EL (cell line): Measurements from ENCODE around the gene TTLL7.

Experiments
- DNase-seq: peaks from one replicate; pipeline ENCODE4 v3.0.0-alpha.2; 2016

Gene TTLL7

GRCh38 chr1:83860490-83861221 is 138.3 kb downstream of the TTLL7 start:
- DNase-seq: peak; percentile 4

GRCh38 chr1:83857716-83858115 is 141.2 kb downstream of the TTLL7 start:
- no peak for DNase-seq

- DNase-seq: peak; percentile 23
Observed at GRCh38 chr1:83857103-83857502, 141.8 kb downstream of the TTLL7 start.

GRCh38 chr1:83856381-83856780 is 142.6 kb downstream of the TTLL7 start:
- no peak for DNase-seq

- DNase-seq: no peak
Observed at GRCh38 chr1:83854456-83854855, 144.5 kb downstream of the TTLL7 start.

GRCh38 chr1:83850834-83851233 is 148.1 kb downstream of the TTLL7 start:
- no peak for DNase-seq

- DNase-seq: no peak
Observed at GRCh38 chr1:83849191-83850061, 149.5 kb downstream of the TTLL7 start.

- no peak for DNase-seq
Observed at GRCh38 chr1:83846138-83846537, 152.8 kb downstream of the TTLL7 start.

GRCh38 chr1:83845437-83846071 is 153.4 kb downstream of the TTLL7 start:
- DNase-seq: no peak

- DNase-seq: no peak
Observed at GRCh38 chr1:83844546-83844945, 154.4 kb downstream of the TTLL7 start.

- no peak for DNase-seq
Observed at GRCh38 chr1:83839566-83840173, 159.3 kb downstream of the TTLL7 start.

GRCh38 chr1:83838573-83838972 is 160.4 kb downstream of the TTLL7 start:
- no peak for DNase-seq

- DNase-seq: no peak
Observed at GRCh38 chr1:83836543-83836942, 162.4 kb downstream of the TTLL7 start.

- DNase-seq: no peak
Observed at GRCh38 chr1:83834621-83835264, 164.2 kb downstream of the TTLL7 start.

- no peak for DNase-seq
Observed at GRCh38 chr1:83832194-83832593, 166.7 kb downstream of the TTLL7 start.

GRCh38 chr1:83829106-83829505 is 169.8 kb downstream of the TTLL7 start:
- DNase-seq: no peak

GRCh38 chr1:83828456-83828855 is 170.5 kb downstream of the TTLL7 start:
- no peak for DNase-seq

GRCh38 chr1:83827741-83828140 is 171.2 kb downstream of the TTLL7 start:
- no peak for DNase-seq

- DNase-seq: peak; percentile 85
Observed at GRCh38 chr1:83822208-83822607, 176.7 kb downstream of the TTLL7 start.

- DNase-seq: no peak
Observed at GRCh38 chr1:83819436-83819835, 179.5 kb downstream of the TTLL7 start.

- peak; percentile 75 for DNase-seq
Observed at GRCh38 chr1:83818916-83819315, 180.0 kb downstream of the TTLL7 start.

GRCh38 chr1:83816836-83817235 is 182.1 kb downstream of the TTLL7 start:
- DNase-seq: no peak

GRCh38 chr1:83815330-83815729 is 183.6 kb downstream of the TTLL7 start:
- DNase-seq: peak; percentile 78
